HG03095 (cell line): ENCODE data around the gene AVPR1A.
"Not testable (repeated sequence)": the region's sequence is repeated elsewhere in the genome, so short reads cannot be mapped to it uniquely, and the experiment has no call there.

ENCODE experiments used
- ATAC-seq: cut with Tn5 transposase; IDR thresholded peaks from one replicate; pipeline ENCODE4 v1.9.1; 2021; ENCODE audit warnings: moderate library complexity; ENCODE audit not compliant: unreplicated experiment

AVPR1A gene

GRCh38 chr12:63150713-63151622 lies at the start of gene AVPR1A:
Gene AVPR1A, minus strand, starts transcription at chr12:63151201. Its CDS starts 365 bp downstream, at chr12:63150836.
- no peak for ATAC-seq

- no peak for ATAC-seq
Measured at GRCh38 chr12:63196168-63196567, 45.2 kb upstream of the AVPR1A start.

GRCh38 chr12:63179224-63179623 lies 28.2 kb upstream of the AVPR1A start:
- ATAC-seq: no peak

GRCh38 chr12:63170321-63170720 lies 19.3 kb upstream of the AVPR1A start:
- no peak for ATAC-seq

- not testable (repeated sequence) for ATAC-seq
Measured at GRCh38 chr12:63167741-63168140, 16.7 kb upstream of the AVPR1A start.

GRCh38 chr12:63164911-63165310 lies 13.9 kb upstream of the AVPR1A start:
- ATAC-seq: no peak

GRCh38 chr12:63163541-63163940 lies 12.5 kb upstream of the AVPR1A start:
- ATAC-seq: no peak

- ATAC-seq: no peak
Measured at GRCh38 chr12:63155375-63155774, 4.4 kb upstream of the AVPR1A start.

- no peak for ATAC-seq
Measured at GRCh38 chr12:63154560-63154959, 3.6 kb upstream of the AVPR1A start.

GRCh38 chr12:63152321-63152700 lies 1.3 kb upstream of the AVPR1A start:
- ATAC-seq: no peak

GRCh38 chr12:63151623-63152320 lies 771 bp upstream of the AVPR1A start:
- no peak for ATAC-seq

GRCh38 chr12:63149909-63150712 lies 890 bp downstream of the AVPR1A start:
- no peak for ATAC-seq

GRCh38 chr12:63144556-63144955 lies 6.4 kb downstream of the AVPR1A start:
- no peak for ATAC-seq

GRCh38 chr12:63138488-63138887 lies 12.5 kb downstream of the AVPR1A start:
- ATAC-seq: no peak

GRCh38 chr12:63133981-63134380 lies 17.0 kb downstream of the AVPR1A start:
- ATAC-seq: no peak

- no peak for ATAC-seq
Measured at GRCh38 chr12:63132201-63132600, 18.8 kb downstream of the AVPR1A start.

GRCh38 chr12:63129927-63130326 lies 21.1 kb downstream of the AVPR1A start:
- no peak for ATAC-seq

GRCh38 chr12:63124778-63125177 lies 26.2 kb downstream of the AVPR1A start:
- no peak for ATAC-seq

- no peak for ATAC-seq
Measured at GRCh38 chr12:63103494-63104131, 47.4 kb downstream of the AVPR1A start.

- ATAC-seq: no peak
Measured at GRCh38 chr12:63101920-63102319, 49.1 kb downstream of the AVPR1A start.

- ATAC-seq: no peak
Measured at GRCh38 chr12:63098851-63099250, 52.1 kb downstream of the AVPR1A start.
